Stimulated activated CD8-positive, alpha-beta memory T cell treated with anti-CD3 and anti-CD28 coated beads, Interleukin-2, amount 100 ng/mL, for 1 hour (primary cell): ENCODE measurements around the gene SRA1.
A peak's percentile ranks its signal among the peaks of the same experiment; 100 is the strongest.

Experiments
- DNase-seq, 2 donors: peaks; one replicate each; pipeline ENCODE4 v3.0.0-alpha.2; 2020; ENCODE audit warnings: low read depth in 2 of 2

Gene SRA1

DNA sequence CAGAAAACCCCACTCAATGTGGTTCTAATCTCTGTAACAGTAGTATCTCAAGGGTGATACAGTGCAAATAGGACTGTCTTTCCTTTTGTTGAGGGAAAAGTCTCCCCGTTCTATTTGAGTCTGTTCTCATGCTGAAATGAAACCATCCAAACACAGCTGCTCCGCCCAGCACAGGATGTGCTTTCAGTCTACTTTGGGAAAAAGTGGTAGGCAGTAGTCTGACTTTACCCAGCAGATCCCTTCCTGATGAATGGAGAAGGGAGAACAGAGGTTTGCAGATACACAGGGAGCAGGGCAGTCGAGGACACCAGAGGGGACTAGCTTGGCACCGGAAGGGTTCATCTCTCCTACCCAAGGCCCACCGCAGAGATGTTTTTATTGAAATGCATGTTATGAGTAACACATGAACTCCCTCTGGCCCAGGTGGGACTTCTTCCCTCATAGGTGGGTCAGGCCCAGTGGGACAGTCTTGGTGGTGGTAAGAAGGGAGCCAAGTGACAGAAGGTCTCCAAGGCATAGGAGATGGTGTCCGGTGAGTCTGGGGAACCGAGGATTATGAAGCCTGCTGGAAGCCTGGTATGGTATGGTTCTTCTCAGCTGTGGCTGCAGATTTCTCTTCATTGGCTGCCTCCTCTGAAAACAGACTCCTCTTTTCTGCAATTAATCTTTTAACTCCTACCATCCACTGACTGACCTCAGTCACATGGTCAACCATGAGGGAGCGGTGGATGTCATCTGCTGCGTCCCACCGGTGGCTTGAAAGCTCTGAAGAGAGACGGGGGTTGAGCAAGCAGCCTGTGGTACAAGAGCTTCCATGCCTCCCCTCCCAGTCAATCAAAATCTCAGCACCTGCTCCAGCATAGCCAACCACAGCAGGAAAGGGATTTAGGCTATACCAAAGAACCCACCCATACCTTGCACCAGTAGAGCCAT is 6.9 kb downstream of the SRA1 start:
- DNase-seq, result no peak

- DNase-seq, result no peak
Observed at GRCh38 chr5:140549237-140550144, 7.8 kb downstream of the SRA1 start.

- no peak for DNase-seq
Observed at GRCh38 chr5:140548791-140549190, 8.5 kb downstream of the SRA1 start.

GRCh38 chr5:140548300-140548688 is 9.0 kb downstream of the SRA1 start:
- DNase-seq, result no peak

GRCh38 chr5:140547508-140548299 is 9.6 kb downstream of the SRA1 start, which contains the start of gene EIF4EBP3:
Gene EIF4EBP3 (plus strand): TSS chr5:140547662. CDS start chr5:140547738, 76 bp downstream.
- peak; percentile 62 to 72 for DNase-seq

GRCh38 chr5:140546851-140547507 is 10.3 kb downstream of the SRA1 start:
- no peak for DNase-seq

DNA sequence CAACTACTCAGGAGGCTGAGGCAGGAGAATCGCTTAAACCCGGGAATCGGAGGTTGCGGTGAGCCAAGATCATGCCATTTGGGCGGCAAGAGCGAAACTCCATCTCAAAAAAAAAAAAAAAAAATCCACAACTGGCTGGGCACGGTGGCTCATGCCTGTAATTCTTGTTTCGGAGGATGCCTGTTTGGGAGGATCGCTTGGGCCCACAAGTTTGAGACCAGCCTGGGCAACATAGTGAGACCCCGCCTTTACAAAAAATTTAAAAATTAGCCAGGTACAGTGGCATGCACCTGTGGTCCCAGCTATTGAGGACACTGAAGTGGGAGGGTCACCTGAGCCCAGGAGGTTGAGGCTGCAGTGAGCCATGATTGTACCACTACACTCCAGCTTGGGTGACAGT is 11.7 kb downstream of the SRA1 start:
- DNase-seq, result no peak

- DNase-seq, result no peak
Observed at GRCh38 chr5:140544986-140545385, 12.3 kb downstream of the SRA1 start.

GRCh38 chr5:140542972-140543371 is 14.3 kb downstream of the SRA1 start:
- DNase-seq, result no peak

DNA sequence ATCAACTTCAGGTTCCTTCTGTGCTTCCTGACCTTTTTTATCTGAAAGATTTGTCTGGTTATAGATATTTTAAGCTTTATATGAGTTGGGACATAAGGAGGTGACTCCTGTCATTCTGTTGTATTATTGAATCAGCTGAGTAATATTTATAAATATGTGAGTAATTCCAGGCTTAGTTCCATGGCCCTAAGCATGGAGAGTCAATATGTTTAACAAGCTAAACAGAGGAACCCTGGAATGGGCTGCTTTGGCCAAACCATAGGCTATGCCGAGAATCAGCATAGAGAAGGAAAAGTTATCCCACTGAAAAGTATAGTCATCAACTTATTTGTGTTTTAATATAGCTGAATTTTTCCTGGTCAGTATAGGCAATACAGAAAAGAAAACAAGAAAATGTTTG is 17.0 kb downstream of the SRA1 start:
- no peak for DNase-seq

- DNase-seq, result no peak
Observed at GRCh38 chr5:140524003-140524402, 33.3 kb downstream of the SRA1 start.

DNA sequence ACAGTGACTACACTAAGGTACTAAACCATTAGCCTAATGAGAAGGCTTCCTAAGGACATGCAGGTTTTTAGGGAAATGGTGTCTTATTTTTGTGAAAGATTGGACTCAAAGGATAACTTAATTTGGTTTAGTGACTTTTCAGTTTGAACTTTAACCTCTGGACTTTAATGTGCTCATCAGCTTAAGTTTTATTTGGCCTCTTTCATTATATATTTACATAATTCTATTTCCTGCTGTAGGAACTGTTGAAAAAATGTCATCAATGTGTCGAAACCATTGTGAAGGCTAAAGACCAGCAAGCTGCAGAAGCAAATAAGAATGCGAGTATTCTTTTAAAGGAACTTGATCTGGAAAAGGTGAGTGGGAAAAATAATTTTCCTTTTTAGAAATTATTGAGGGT is 44.1 kb downstream of the SRA1 start:
- DNase-seq, result no peak

GRCh38 chr5:140509898-140510297 is 47.4 kb downstream of the SRA1 start:
- DNase-seq, result no peak

GRCh38 chr5:140502834-140503233 is 54.4 kb downstream of the SRA1 start:
- DNase-seq, result no peak
